GM21367 (cell line): ENCODE data around the gene PIP4K2C.
"Not testable (repeated sequence)": the region's sequence is repeated elsewhere in the genome, so short reads cannot be mapped to it uniquely, and the experiment has no call there.

Experiments
- ATAC-seq: cut with Tn5 transposase; IDR thresholded peaks from one replicate; pipeline ENCODE4 v1.9.1; 2021; ENCODE audit not compliant: unreplicated experiment

The PIP4K2C gene

DNA sequence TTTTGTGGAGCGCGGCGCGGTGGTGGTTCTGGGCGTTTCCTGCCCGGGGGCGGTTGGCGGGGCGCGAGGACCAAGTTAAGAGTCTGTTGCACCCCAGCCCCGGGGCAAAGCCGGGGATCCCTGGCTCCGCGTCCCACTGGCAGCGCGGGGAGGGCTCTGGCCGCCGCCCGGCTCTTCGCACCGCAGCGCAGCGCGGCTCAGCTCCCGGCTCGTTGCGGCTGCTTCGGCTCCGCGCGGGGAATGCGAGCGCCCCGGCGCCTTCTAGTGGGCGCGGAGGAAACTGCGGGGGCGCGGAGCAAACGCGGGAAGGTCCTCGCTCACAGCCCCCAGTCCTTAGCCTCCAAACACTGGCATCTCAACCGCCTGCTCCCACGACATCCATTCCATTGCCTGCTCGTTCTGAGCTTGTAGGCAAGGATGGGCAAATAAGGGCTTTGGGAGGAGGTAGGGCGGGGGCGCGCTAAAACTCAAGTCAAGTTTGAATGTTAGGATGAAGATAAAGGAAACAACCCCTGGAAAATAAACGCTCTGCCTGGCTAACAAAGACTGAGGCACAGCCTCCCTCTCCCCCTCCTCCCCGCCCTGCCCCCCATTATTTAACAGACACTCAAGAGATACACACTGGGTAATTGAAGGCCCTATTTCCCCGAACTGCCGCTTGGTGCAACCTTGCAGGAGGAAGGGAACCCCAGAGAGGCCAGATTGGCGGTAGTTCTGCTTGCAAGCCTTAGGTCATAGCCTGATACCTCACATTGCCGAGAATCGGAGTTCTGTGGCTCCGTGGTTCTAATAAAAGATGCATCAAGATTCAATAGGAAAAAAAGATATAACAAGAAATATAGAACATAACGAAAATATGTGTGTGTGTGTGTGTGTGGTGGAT, 42.2 kb downstream of the PIP4K2C start, which contains the start of gene B4GALNT1:
B4GALNT1 (minus strand) TSS at position 244 of the 883 bp plus-strand sequence. CDS start 1,069 bp downstream, outside the sequence.
- peak; percentile 47 for ATAC-seq

DNA sequence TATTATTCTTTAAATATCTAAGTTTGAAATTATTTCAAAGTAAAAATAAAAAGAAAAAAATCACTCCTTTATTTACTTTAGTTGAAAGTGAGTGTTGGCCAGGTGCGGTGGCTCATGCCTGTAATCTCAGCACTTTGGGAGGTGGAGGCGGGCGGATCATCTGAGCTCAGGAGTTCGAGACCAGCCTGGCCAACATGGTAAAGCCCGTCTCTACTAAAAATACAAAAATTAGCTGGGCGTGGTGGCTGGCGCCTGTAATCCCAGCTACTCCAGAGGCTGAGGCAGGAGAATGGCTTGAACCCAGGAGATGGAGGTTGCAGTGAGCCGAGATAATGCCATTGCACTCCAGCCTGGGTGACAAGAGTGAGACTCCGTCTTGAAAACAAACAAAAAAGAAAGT, 45.7 kb downstream of the PIP4K2C start:
- not testable (repeated sequence) for ATAC-seq

DNA sequence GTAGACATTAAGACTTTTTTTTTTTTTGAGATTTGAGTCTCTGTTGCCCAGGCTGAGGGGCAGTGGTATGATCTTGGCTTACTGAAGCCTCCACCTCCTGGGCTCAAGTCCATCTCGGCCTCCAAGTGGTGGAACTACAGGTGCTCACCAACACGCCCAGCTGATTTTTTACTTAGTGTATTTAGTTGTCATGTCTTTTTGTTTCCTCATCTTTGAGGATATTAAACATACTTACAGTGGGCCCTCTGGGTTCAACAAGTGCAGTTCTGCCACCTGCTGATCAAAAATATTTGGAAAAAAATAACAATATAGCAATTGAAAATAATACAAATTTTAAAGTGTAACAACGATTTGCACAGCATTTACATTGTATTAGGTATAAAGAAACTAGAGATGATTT, 46.4 kb downstream of the PIP4K2C start:
- no peak for ATAC-seq

DNA sequence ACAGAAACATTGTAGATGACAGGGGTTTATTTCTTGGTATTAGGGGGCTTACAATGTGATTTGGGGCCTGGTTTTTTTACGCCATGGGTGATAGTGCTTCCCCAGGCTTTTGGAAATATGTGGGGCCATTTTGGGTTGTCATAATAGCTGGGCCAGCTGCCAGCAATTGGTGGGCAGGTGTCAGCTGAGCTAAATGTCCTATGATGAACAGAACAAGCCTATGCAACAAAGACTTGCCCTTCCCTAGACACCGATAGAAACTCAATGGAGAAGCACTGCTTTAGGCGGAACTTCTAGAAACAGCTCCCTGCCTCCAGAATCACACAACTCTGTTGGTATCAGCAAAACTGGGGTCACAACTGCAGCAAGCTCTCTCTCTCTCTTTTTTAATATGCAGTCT, 47.1 kb downstream of the PIP4K2C start:
- no peak for ATAC-seq

DNA sequence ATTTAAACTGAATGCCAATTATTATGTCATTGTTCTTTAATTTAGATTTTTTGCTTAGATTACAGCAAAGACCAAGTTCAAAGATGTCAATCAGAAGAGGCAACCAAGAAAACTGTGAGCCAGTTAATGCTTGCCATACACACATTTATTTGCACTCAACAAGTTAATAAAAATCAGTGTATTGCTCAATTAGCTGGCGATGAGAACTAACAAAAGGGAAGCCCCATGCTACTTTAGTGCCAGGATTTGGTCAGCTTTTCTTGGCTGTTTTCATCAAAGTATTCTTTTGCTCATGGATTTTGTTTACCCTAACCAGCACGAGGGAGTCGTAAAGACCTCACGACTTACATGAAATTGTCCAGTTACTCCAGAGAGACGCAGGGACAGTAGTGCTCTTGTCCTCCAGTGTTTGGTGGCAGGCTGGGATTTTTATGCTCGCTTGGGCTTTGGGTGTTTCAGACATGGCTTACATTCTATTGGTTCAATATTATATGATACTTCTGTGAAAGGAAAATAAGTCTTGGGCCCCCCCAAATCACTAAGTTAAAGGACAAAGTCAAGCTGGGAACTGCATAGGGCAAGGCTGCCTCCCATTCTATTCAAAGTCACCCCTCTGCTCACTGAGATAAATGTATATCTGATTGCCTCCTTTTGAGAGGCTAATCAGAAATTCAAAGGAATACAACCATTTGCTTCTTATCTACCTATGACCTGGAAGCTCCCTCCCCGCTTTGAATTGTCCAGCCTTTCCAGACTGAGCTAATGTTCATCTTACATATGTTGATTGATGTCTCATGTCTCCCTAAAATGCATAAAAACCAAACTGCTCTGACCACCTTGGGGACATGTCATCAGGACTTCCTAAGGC, 49.4 kb downstream of the PIP4K2C start:
- ATAC-seq, result no peak

DNA sequence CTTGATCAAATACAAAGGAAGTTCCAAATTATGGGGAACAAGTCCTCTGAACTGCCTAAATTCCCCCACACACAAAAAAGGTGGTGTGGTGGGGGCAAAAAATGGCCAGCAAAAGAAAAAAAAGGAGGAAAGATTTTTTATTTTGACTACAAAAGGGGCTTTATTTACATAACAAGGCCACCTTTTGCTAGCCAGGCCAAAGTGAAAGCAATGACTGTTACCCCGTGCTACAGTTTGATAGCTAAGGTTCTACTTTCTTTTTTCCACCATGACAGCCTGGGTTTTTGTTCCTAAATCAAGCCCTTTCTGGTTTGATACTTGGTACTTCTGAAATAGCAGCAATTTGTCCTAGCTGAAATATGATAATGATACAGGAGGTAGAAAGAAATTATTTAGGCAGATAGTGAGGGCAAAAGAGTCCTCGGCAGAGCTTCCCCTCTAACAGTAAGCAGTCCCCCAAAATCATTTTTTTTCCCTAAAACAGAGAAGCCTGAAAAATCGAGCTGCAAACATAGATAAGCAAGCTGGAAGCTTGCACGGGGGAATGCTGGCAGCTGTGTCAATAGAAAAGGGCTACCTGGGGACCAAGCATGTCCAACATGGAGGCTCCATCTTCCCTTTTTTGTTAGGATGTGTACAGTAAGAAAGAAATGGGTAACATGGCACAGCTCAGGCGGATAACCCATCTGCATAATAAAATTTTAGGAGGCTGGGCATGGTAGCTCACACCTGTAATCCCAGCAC, 50.9 kb downstream of the PIP4K2C start:
- no peak for ATAC-seq

DNA sequence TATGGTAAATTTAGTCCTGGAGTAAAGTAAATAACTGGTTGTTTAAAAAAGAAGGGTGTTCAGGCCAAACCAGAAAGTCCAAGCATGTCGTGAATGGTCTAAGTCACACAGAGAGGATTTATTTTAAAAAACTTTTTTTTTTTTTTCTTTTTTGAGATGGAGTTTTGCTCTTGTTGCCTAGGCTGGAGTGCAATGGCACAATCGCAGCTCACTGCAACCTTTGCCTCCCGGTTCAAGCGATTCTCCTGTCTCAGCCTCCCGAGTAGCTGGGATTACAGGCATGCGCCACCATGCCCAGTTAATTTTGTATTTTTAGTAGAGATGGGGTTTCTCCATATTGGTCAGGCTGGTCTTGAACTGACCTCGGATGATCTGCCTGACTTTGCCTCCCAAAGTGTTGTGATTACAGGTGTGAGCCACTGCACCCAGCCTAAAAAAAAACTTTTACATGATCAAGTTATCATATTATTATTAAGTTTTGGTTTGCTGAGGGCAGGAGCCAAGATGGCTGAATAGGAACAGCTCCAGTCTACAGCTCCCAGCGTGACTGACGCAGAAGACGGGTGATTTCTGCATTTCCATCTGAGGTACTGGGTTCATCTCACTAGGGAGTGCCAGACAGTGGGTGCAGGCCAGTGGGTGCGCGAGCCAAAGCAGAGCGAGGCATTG, 55.1 kb downstream of the PIP4K2C start:
- not testable (repeated sequence) for ATAC-seq

DNA sequence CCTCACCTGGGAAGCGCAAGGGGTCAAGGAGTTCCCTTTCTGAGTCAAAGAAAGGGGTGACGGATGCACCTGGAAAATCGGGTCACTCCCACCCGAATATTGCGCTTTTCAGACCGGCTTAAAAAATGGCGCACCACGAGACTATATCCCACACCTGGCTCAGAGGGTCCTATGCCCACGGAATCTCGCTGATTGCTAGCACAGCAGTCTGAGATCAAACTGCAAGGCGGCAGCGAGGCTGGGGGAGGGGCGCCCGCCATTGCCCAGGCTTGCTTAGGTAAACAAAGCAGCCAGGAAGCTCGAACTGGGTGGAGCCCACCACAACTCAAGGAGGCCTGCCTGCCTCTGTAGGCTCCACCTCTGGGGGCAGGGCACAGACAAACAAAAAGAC, 55.7 kb downstream of the PIP4K2C start:
- ATAC-seq, result not testable (repeated sequence)
